Stimulated activated CD8-positive, alpha-beta memory T cell treated with anti-CD3 and anti-CD28 coated beads, Interleukin-4, amount 100 ng/mL, for 24 hours (primary cell): Measurements from ENCODE around the gene MCHR2.

ENCODE experiments used
- DNase-seq: peaks from one replicate; pipeline ENCODE4 v3.0.0-alpha.2; 2020; ENCODE audit warnings: low read depth

Gene MCHR2

GRCh38 chr6:99901596-99902384 lies 92.2 kb downstream of the MCHR2 start:
- no peak for DNase-seq

- no peak for DNase-seq
These were observed 99.2 kb downstream of the MCHR2 start for GRCh38 chr6:99894815-99895214.

DNA sequence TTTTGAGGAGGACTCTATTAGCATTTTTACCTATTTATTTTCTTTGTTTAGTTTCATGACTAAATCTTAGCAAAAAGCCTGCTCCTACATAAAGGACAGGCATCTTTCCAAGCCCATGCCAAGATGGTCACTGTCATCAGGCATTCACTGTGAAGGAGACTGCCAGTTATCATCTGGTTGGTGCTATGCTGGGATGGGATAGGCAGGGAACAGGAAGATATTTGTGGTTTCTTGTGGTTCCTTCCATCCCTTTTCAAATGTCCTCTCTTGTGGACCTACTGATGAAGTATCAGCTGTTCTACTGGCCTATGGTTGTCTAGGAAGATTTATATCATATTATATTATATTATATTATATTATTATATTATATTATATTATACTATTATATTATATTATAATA lies 107.0 kb downstream of the MCHR2 start:
- no peak for DNase-seq

GRCh38 chr6:99885051-99885450 lies 109.0 kb downstream of the MCHR2 start:
- no peak for DNase-seq

GRCh38 chr6:99882128-99882702 lies 111.8 kb downstream of the MCHR2 start:
- DNase-seq = no peak

DNA sequence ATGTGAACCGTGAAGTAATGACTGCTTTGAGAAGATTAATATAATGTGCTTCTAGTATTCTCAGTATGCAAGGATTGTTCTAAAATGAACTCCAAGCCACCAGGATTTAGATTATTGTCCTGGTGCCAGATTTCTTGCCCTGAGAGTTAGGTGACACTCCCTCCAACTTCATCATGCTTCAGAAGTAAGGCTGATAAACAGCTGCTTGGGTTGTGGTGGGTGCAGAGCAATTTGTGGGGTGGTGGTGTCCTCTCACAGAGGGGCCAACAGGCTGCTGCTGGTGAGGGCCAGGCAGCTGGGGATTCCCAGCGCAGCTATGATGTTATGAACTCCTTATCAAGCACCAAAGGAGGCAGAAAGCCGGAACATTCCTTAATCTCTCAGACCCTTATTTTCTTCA lies 114.6 kb downstream of the MCHR2 start:
- no peak for DNase-seq

DNA sequence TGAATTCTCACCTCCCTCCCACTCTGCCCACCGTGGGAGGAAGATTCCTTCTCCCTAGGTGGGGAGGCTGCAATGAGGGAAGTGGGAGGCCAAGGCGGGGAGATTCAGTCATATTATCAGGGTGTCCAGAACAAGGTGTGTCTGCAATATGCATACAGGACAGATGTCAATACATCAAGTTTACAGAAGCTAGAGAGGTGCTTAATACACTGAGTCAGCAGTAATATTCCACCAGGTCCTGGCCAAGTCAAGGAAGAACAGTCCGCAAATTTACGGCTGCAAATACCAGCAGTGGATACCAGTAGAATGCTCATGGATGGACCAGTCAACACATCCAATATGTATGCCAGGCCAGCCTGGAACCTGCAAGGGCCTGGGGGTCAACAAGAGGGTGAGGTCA lies 119.0 kb downstream of the MCHR2 start:
- no peak for DNase-seq

GRCh38 chr6:99873084-99873483 lies 120.9 kb downstream of the MCHR2 start:
- no peak for DNase-seq

- no peak for DNase-seq
These were observed 122.4 kb downstream of the MCHR2 start for GRCh38 chr6:99871641-99872040.
